GM18520 (cell line): ENCODE data around the gene ASB6.

Experiments used
- ATAC-seq: cut with Tn5 transposase; IDR thresholded peaks from one replicate; pipeline ENCODE4 v1.9.1; 2021; ENCODE audit not compliant: unreplicated experiment

Gene ASB6

DNA sequence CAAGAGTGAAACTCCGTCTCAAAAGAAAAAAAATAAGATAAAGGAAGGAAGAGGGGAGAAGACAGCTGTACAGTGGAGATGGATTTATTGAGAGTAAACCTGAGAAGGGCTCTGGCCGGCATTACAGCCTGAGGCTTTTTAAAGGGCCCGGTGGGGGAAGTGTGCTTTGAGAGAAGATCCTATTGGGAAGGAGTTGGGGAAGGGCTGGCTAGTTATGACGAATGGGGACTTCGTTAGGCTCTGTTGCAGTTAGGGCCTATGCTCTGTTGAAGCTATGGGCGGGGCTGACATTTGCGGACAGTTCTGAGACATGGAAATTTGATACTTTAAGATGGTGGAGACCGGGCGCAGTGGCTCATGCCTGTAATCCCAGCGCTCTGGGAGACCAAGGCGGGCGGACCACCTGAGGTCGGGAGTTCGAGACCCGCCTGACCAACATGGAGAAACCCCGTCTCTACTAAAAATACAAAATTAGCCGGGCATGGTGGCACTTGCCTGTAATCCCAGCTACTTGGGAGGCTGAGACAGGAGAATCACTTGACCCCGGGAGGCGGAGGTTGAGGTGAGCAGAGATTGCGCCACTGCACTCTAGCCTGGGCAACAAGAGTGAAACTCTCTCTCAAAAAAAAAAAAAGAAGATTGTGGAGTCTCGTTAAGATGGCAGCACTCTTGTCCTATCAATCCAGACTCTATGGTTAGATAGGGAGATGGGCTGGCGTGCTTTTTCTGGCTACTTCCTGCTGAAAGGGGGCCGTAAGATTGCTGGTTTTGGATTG is 54.3 kb downstream of the ASB6 start:
- ATAC-seq, result no peak

GRCh38 chr9:129586685-129587084 is 55.3 kb downstream of the ASB6 start:
- ATAC-seq, result no peak

- ATAC-seq, result no peak
Observed at GRCh38 chr9:129586245-129586644, 55.7 kb downstream of the ASB6 start.

- ATAC-seq, result no peak
Observed at GRCh38 chr9:129585352-129585751, 56.6 kb downstream of the ASB6 start.
